Stimulated activated CD4-positive, alpha-beta T cell treated with anti-CD3 and anti-CD28 coated beads, Interleukin-15, amount 100 ng/mL, for 1 hour (primary cell): ENCODE measurements around the gene PRKAR2B.
"Not testable (repeated sequence)": the region's sequence is repeated elsewhere in the genome, so short reads cannot be mapped to it uniquely, and the experiment has no call there.

ENCODE experiments used
- DNase-seq, 2 donors: peaks; one replicate each; pipeline ENCODE4 v3.0.0-alpha.2; 2020; ENCODE audit warnings: low read depth in 1 of 2, low spot score in 1 of 2

Gene PRKAR2B

GRCh38 chr7:107026166-107026565 lies 18.3 kb upstream of the PRKAR2B start:
- no peak for DNase-seq

- no peak for DNase-seq
Measured at GRCh38 chr7:107027208-107027607, 17.3 kb upstream of the PRKAR2B start.

- DNase-seq: no peak
Measured at GRCh38 chr7:107029061-107029763, 15.3 kb upstream of the PRKAR2B start.

- DNase-seq: no peak
Measured at GRCh38 chr7:107029764-107030286, 14.7 kb upstream of the PRKAR2B start.

- DNase-seq: no peak
Measured at GRCh38 chr7:107032050-107032449, 12.5 kb upstream of the PRKAR2B start.

- no peak for DNase-seq
Measured at GRCh38 chr7:107032720-107033438, 11.6 kb upstream of the PRKAR2B start.

GRCh38 chr7:107034553-107034952 lies 10.0 kb upstream of the PRKAR2B start:
- DNase-seq: no peak

- DNase-seq: no peak
Measured at GRCh38 chr7:107035446-107035845, 9.1 kb upstream of the PRKAR2B start.

- no peak for DNase-seq
Measured at GRCh38 chr7:107036535-107036934, 8.0 kb upstream of the PRKAR2B start.

- DNase-seq: no peak
Measured at GRCh38 chr7:107037717-107038603, 6.5 kb upstream of the PRKAR2B start.

GRCh38 chr7:107039199-107039900 lies 5.2 kb upstream of the PRKAR2B start:
- DNase-seq: no peak

GRCh38 chr7:107041097-107041496 lies 3.4 kb upstream of the PRKAR2B start:
- DNase-seq: no peak

- DNase-seq: not testable (repeated sequence)
Measured at GRCh38 chr7:107041764-107042163, 2.7 kb upstream of the PRKAR2B start.

- DNase-seq: not testable (repeated sequence)
Measured at GRCh38 chr7:107042326-107042910, 2.1 kb upstream of the PRKAR2B start.

- DNase-seq: no peak
Measured at GRCh38 chr7:107043491-107043890, 1.0 kb upstream of the PRKAR2B start.

- no peak for DNase-seq
Measured at GRCh38 chr7:107043921-107044346, 571 bp upstream of the PRKAR2B start.

- DNase-seq: no peak
Measured at GRCh38 chr7:107045195-107045960, 873 bp downstream of the PRKAR2B start.

GRCh38 chr7:107045980-107046379 lies 1.5 kb downstream of the PRKAR2B start:
- no peak for DNase-seq

GRCh38 chr7:107046491-107047259 lies 2.2 kb downstream of the PRKAR2B start:
- no peak for DNase-seq
